ENCODE measurements around the gene PRSS38. TPM values are rescaled to one million over a fixed set of nuclear protein-coding genes. Genes with fewer than 3 reads are reported as not detected.

The PRSS38 gene
- total and polyA plus RNA-seq, 10 of the 15 experiments (the other 5 are each of a cell fraction or from before 2014, with no cell fraction given): not detected

DNA sequence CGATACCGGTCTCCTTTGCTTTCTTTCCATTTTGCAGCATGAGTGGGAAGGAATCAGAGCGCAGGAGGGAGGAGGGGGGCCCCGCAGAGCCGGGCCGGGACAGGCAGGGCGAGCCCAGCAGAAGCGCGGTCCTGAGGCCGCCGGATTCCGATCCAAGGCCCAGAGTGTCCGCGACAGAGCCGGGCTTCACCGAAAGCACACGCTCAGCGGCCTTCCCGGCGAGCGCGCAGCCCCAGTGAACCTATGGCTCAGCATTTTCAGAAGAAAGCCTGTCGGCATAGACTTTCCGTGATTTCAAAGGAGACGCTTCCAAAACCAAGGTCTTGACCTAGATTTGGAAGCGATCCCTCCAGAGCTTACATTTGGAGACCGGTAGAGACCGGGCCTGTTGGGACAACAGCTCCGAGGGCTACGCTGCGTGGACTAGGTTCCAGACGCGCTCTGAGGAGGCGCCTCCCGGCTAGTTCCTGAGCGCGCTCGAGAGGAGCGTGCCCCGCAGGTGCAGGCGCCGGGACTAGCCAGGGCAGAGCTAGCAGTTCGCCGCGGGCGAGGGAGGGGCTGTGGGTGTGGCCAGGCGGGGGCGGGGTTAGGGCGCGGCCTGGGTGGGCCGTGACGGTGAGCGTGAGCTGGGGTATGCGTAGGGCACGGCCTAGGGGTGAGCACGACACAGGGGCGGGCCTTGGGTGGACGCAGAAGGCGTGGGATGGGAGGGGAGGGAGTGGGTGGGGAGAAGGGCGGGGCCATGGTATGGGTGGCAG lies 27.8 kb upstream of the PRSS38 start (continued):
- TF ChIP-seq, protein P1, sequence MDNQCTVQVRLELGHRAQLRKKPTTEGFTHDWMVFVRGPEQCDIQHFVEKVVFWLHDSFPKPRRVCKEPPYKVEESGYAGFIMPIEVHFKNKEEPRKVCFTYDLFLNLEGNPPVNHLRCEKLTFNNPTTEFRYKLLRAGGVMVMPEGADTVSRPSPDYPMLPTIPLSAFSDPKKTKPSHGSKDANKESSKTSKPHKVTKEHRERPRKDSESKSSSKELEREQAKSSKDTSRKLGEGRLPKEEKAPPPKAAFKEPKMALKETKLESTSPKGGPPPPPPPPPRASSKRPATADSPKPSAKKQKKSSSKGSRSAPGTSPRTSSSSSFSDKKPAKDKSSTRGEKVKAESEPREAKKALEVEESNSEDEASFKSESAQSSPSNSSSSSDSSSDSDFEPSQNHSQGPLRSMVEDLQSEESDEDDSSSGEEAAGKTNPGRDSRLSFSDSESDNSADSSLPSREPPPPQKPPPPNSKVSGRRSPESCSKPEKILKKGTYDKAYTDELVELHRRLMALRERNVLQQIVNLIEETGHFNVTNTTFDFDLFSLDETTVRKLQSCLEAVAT (IDR thresholded peaks at IDR 0.05): 0 out of 2 replicates have a peak, but pooled peaks have one; percentile 25
- no peak for TF ChIP-seq KAT2A (conservative IDR thresholded peaks at IDR 0.05; ENCODE audit: control insufficient read depth, low read depth, low read length)
- no peak for TF ChIP-seq FOS (IDR thresholded peaks at IDR 0.05; ENCODE audit: borderline replicate concordance, extremely low read depth, insufficient read length)
- TF ChIP-seq RFX5 (IDR thresholded peaks at IDR 0.05; ENCODE audit: low read depth, low read length): no peak
- TF ChIP-seq ZNF24 (IDR thresholded peaks at IDR 0.05): no peak
- no peak for TF ChIP-seq SP1 (IDR thresholded peaks at IDR 0.05; ENCODE audit: low read depth, low read length)
- TF ChIP-seq MTA3 (IDR thresholded peaks at IDR 0.05; ENCODE audit: borderline replicate concordance, low read length): no peak
- TF ChIP-seq NRF1 (conservative IDR thresholded peaks at IDR 0.05; ENCODE audit: low read depth, low read length): 0 out of 2 replicates have a peak, but pooled peaks have one; percentile 3
- TF ChIP-seq ASH2L (IDR thresholded peaks at IDR 0.05; ENCODE audit: borderline replicate concordance, low read depth): no peak
- TF ChIP-seq SIN3A (IDR thresholded peaks at IDR 0.05; ENCODE audit: low read depth, low read length): peak; percentile 37; the same call in 1 of the 2 replicates
- no peak for TF ChIP-seq RAD21 (IDR thresholded peaks at IDR 0.05; ENCODE audit: insufficient read depth, low read depth, low read length)
- TF ChIP-seq PAX8 (IDR thresholded peaks at IDR 0.05): no peak
- TF ChIP-seq, protein P2, sequence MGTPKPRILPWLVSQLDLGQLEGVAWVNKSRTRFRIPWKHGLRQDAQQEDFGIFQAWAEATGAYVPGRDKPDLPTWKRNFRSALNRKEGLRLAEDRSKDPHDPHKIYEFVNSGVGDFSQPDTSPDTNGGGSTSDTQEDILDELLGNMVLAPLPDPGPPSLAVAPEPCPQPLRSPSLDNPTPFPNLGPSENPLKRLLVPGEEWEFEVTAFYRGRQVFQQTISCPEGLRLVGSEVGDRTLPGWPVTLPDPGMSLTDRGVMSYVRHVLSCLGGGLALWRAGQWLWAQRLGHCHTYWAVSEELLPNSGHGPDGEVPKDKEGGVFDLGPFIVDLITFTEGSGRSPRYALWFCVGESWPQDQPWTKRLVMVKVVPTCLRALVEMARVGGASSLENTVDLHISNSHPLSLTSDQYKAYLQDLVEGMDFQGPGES (IDR thresholded peaks at IDR 0.05): no peak
- TF ChIP-seq TCF7 (IDR thresholded peaks at IDR 0.05; ENCODE audit: borderline replicate concordance): no peak
- TF ChIP-seq YY1 (IDR thresholded peaks at IDR 0.05; ENCODE audit: low read depth, low read length): no peak
- no peak for TF ChIP-seq RUNX3 (IDR thresholded peaks at IDR 0.05; ENCODE audit: low read length)
- TF ChIP-seq ZNF622 (IDR thresholded peaks at IDR 0.05): no peak
- TF ChIP-seq MXI1 (IDR thresholded peaks at IDR 0.05; ENCODE audit: low read depth, low read length): no peak
- TF ChIP-seq, protein P3, sequence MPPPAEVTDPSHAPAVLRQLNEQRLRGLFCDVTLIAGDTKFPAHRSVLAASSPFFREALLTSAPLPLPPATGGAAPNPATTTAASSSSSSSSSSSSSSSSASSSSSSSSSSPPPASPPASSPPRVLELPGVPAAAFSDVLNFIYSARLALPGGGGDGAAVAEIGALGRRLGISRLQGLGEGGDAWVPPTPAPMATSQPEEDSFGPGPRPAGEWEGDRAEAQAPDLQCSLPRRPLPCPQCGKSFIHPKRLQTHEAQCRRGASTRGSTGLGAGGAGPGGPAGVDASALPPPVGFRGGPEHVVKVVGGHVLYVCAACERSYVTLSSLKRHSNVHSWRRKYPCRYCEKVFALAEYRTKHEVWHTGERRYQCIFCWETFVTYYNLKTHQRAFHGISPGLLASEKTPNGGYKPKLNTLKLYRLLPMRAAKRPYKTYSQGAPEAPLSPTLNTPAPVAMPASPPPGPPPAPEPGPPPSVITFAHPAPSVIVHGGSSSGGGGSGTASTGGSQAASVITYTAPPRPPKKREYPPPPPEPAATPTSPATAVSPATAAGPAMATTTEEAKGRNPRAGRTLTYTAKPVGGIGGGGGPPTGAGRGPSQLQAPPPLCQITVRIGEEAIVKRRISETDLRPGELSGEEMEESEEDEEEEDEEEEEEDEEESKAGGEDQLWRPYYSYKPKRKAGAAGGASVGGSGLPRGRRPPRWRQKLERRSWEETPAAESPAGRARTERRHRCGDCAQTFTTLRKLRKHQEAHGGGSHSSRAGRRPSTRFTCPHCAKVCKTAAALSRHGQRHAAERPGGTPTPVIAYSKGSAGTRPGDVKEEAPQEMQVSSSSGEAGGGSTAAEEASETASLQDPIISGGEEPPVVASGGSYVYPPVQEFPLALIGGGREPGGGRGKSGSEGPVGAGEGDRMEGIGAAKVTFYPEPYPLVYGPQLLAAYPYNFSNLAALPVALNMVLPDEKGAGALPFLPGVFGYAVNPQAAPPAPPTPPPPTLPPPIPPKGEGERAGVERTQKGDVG (CRISPR knock-in tag; IDR thresholded peaks at IDR 0.05): no peak
- no peak for TF ChIP-seq NR2C2 (IDR thresholded peaks at IDR 0.05; ENCODE audit: borderline replicate concordance, control insufficient read depth, insufficient read length, low read depth)
- no peak for TF ChIP-seq NR2C1 (IDR thresholded peaks at IDR 0.05)
- TF ChIP-seq BACH1 (IDR thresholded peaks at IDR 0.05; ENCODE audit: borderline replicate concordance): no peak
- TF ChIP-seq FOXK2 (IDR thresholded peaks at IDR 0.05): no peak
- TF ChIP-seq, protein P4, sequence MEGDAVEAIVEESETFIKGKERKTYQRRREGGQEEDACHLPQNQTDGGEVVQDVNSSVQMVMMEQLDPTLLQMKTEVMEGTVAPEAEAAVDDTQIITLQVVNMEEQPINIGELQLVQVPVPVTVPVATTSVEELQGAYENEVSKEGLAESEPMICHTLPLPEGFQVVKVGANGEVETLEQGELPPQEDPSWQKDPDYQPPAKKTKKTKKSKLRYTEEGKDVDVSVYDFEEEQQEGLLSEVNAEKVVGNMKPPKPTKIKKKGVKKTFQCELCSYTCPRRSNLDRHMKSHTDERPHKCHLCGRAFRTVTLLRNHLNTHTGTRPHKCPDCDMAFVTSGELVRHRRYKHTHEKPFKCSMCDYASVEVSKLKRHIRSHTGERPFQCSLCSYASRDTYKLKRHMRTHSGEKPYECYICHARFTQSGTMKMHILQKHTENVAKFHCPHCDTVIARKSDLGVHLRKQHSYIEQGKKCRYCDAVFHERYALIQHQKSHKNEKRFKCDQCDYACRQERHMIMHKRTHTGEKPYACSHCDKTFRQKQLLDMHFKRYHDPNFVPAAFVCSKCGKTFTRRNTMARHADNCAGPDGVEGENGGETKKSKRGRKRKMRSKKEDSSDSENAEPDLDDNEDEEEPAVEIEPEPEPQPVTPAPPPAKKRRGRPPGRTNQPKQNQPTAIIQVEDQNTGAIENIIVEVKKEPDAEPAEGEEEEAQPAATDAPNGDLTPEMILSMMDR (IDR thresholded peaks at IDR 0.05 in 2 of 3, conservative IDR thresholded peaks at IDR 0.05 in 1 of 3; ENCODE audit: control insufficient read depth in 2 of 3, extremely low read depth in 1 of 3, insufficient read depth in 1 of 3, low read depth in 3 of 3, low read length in 3 of 3): no peak
- no peak for TF ChIP-seq JUNB (IDR thresholded peaks at IDR 0.05)

Measured in GM12878 (cell line).